ENCODE measurements around the gene MOBP.

Gene MOBP

GRCh38 chr3:39460677-39461076, 6.8 kb upstream of the MOBP start:
- Histone ChIP-seq H4K20me1 (ENCODE audit: insufficient read depth, low read length, poor library complexity, severe bottlenecking) (no peaks in the 10 kb centered on the region), H3K79me2 (ENCODE audit: insufficient read depth, low read length) (no peaks in the 10 kb centered on the region), H3K9ac (ENCODE audit: low read depth, low read length, poor library complexity, severe bottlenecking) (no peak overlapping the region), H3K27me3 (ENCODE audit: insufficient read depth, low read length, poor library complexity, severe bottlenecking) (no peaks in the 10 kb centered on the region), H3K4me1 (ENCODE audit: insufficient read depth, low read length, poor library complexity, severe bottlenecking) (no peaks in the 10 kb centered on the region), H3K36me3 (ENCODE audit: insufficient read depth, low read length) (no peaks in the 10 kb centered on the region), H3K9me2 (replicated peaks; ENCODE audit: low read depth, low read length) (no peaks in the 10 kb centered on the region), H3F3A (ENCODE audit: low read depth) (no peaks in the 10 kb centered on the region), H3K4me2 (ENCODE audit: low read depth, low read length, poor library complexity, severe bottlenecking) (no peak overlapping the region), H3K9me3 (ENCODE audit: insufficient read depth, low read depth, low read length) (no peaks in the 10 kb centered on the region), H3K4me3 (ENCODE audit: low read length, poor library complexity, severe bottlenecking) (no peak overlapping the region), H2AFZ (ENCODE audit: low read length) (no peak overlapping the region)
- no peak for TF ChIP-seq EZH2phosphoT487 (IDR thresholded peaks at IDR 0.05; ENCODE audit: borderline replicate concordance)
- no peak for TF ChIP-seq CTCF (conservative IDR thresholded peaks at IDR 0.05; ENCODE audit: low read length)

GRCh38 chr3:39463269-39463668, 4.2 kb upstream of the MOBP start:
- Histone ChIP-seq H3K4me1 (ENCODE audit: insufficient read depth, low read length, poor library complexity, severe bottlenecking) (no peaks in the 10 kb centered on the region), H3K4me3 (ENCODE audit: low read length, poor library complexity, severe bottlenecking) (no peak overlapping the region), H4K20me1 (ENCODE audit: insufficient read depth, low read length, poor library complexity, severe bottlenecking) (no peaks in the 10 kb centered on the region), H3K27me3 (ENCODE audit: insufficient read depth, low read length, poor library complexity, severe bottlenecking) (no peaks in the 10 kb centered on the region), H3K9me2 (replicated peaks; ENCODE audit: low read depth, low read length) (no peaks in the 10 kb centered on the region), H3K36me3 (ENCODE audit: insufficient read depth, low read length) (no peaks in the 10 kb centered on the region), H2AFZ (ENCODE audit: low read length) (no peak overlapping the region), H3F3A (ENCODE audit: low read depth) (no peaks in the 10 kb centered on the region), H3K79me2 (ENCODE audit: insufficient read depth, low read length) (no peaks in the 10 kb centered on the region), H3K9me3 (ENCODE audit: insufficient read depth, low read depth, low read length) (no peaks in the 10 kb centered on the region), H3K4me2 (ENCODE audit: low read depth, low read length, poor library complexity, severe bottlenecking) (no peak overlapping the region), H3K9ac (ENCODE audit: low read depth, low read length, poor library complexity, severe bottlenecking) (no peak overlapping the region)
- TF ChIP-seq CTCF (conservative IDR thresholded peaks at IDR 0.05; ENCODE audit: low read length) (0 out of 2 replicates have a peak, but pooled peaks have one; percentile 9), EZH2phosphoT487 (IDR thresholded peaks at IDR 0.05; ENCODE audit: borderline replicate concordance) (no peak)

- H3K9me3 ChIP-seq (ENCODE audit: insufficient read depth, low read depth, low read length): no peaks in the 10 kb centered on the region
- H3K79me2 ChIP-seq (ENCODE audit: insufficient read depth, low read length): no peaks in the 10 kb centered on the region
- no peak overlapping the region for H3K9ac ChIP-seq (ENCODE audit: low read depth, low read length, poor library complexity, severe bottlenecking)
- no peak overlapping the region for H2AFZ ChIP-seq (ENCODE audit: low read length)
- H3K27me3 ChIP-seq (ENCODE audit: insufficient read depth, low read length, poor library complexity, severe bottlenecking): no peaks in the 10 kb centered on the region
- no peaks in the 10 kb centered on the region for H3K4me1 ChIP-seq (ENCODE audit: insufficient read depth, low read length, poor library complexity, severe bottlenecking)
- no peak for TF ChIP-seq CTCF (conservative IDR thresholded peaks at IDR 0.05; ENCODE audit: low read length)
- H3F3A ChIP-seq (ENCODE audit: low read depth): no peaks in the 10 kb centered on the region
- no peak overlapping the region for H3K4me2 ChIP-seq (ENCODE audit: low read depth, low read length, poor library complexity, severe bottlenecking)
- no peaks in the 10 kb centered on the region for H3K36me3 ChIP-seq (ENCODE audit: insufficient read depth, low read length)
- no peaks in the 10 kb centered on the region for H4K20me1 ChIP-seq (ENCODE audit: insufficient read depth, low read length, poor library complexity, severe bottlenecking)
- H3K4me3 ChIP-seq (ENCODE audit: low read length, poor library complexity, severe bottlenecking): no peak overlapping the region
- H3K9me2 ChIP-seq (replicated peaks; ENCODE audit: low read depth, low read length): no peaks in the 10 kb centered on the region
Observed at GRCh38 chr3:39466988-39467387, 492 bp upstream of the MOBP start.

Data from Loucy (cell line).